ENCODE measurements around the gene MAPK6.
"Not testable (repeated sequence)": the region's sequence is repeated elsewhere in the genome, so short reads cannot be mapped to it uniquely, and the experiment has no call there.

The MAPK6 gene

DNA sequence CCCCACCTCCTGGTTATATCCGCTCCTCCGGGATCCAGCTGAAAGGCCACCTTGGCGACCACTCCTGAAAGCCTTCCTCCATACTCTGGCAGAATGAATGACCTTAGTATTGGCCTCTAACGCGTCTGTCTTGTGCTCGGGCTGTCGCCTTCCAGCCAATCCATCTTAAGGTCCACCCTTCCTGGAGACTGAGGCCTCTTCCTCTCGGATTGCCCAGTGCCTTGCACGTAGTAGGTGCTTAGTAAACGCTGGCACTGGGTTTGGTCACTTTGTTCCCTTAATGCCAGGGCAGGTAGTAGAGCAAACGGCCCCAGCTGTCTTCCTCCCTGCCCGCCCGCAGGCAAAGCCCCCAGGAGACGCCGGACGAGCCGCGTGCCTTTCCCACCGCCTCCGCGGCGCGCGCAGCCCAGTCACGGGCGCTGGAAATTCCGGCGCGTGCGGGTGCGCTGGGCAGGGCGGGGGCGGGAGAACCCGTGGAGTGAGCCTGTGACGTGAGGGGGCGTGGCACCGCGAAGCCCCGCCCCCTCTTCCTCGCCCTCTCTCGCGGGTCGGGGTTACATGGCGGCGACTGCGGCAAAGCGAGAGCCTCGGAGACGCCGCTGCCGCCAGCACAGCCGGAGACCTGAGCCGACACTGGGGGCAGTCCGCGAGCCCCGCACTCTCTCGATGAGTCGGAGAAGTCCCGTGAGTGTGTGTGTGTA is at the start of gene MAPK6:
MAPK6 (plus strand) TSS at position 527 of the 701 bp plus-strand sequence. CDS start 27,242 bp downstream, outside the sequence.
- DNase-seq (ENCODE audit: low read depth in 3 of 3), result peak; percentile 84 to 90 (median 87)

DNA sequence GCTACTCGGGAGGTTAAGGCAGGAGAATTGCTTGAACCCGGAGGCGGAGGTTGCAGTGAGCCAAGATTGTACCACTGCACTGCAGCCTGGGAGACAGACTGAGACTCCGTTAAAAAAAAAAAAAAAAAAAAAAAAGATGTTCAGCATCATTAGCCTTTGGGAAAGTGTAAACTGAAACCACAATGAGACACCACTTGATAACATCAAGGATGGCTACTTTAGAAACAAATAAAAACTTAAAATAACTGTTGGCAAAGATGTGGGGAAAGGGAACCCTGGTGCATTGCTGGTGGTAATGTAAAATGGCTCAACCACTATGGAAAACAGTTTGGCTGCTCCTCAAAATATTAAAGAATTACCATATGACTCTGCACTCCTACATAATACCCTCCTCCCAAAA is 49.3 kb upstream of the MAPK6 start:
- no peak for DNase-seq (ENCODE audit: low read depth in 3 of 3)

DNA sequence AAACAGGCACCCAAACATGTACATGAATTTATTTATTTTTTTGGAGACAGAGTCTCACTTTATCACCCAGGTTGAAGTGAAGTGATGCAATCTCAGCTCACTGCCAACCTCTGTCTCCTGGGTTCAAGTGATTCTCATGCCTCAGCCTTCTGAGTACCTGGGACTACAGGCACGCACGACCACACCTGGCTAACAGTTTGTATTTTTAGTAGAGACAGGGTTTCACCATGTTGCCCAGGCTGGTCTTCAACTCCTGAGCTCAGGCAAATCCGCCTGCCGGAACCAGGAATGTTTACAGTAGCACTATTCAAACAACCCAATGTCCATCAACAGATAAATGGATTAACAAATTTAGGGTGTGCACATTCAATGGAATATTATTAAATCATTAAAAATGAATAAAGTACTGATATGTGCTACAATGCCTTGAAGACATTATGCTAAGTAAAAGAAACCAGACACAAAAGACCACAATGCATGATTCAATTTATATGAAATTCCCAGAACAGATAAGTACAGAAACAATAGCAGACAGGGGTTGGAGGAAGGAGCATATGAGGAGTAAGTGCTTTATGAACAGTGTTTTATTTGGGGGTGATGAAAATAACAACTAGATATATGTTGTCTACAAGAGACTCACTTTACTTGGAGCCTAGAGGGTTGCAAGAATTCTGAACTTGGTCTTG is 48.7 kb upstream of the MAPK6 start:
- DNase-seq (ENCODE audit: low read depth in 3 of 3), result no peak

DNA sequence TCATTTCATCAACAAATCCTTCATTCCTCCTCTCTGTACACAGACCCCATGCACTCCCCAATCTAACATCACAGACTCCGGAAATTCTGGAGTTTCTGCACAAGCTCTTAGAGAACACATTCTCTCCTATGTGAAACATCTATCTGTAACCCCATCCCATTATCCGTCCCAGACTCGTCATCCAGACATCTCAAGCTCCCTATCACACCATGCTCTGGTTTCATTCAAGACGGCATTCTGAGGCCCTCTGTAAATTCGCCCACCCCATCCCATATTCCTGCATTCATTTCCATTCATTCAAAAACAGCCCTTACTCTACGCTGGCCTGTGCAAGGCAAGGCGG is 48.0 kb upstream of the MAPK6 start:
- DNase-seq (ENCODE audit: low read depth in 3 of 3), result no peak

DNA sequence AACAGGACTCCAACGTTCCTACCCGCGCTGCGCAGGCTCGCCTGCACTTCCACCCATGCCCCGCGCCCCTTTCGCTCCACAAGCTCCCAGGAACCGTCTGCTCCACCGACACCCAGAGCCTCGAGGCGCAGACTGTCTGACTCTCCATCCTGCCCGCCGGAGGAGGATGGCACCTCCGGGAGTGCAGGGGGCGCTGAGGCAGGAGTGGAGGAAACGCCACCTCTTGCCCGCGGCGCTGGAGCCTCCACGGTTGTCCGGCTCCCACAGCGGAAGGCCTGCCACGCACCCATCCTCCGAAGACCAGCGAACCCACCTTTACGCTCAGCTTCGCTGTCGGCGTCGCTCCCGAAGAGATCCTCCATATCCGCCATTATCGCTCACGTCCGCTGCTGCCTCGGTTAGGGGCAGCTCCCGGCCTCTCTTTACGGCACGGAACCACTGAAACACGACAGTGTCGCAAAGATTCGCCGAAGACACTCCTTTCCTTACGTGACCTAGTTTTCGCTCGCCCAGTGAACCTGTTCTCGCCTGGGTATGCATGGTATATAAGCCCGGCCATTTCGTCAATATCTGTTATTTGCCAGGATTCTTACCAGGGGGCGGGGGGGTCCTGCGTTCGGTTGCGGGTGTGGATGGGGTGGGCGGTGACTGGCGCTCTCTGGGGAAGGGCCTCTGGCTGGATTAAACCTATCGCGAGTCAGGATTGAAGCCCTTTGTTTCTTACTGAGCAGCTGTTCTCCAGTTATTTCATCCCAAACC is 47.5 kb upstream of the MAPK6 start, which contains the start of gene LEO1:
LEO1 (minus strand) TSS at position 404 of the 759 bp plus-strand sequence; CDS start at position 371, 33 bp downstream.
- DNase-seq (ENCODE audit: low read depth in 3 of 3), result peak; percentile 79 to 85 (median 84)

DNA sequence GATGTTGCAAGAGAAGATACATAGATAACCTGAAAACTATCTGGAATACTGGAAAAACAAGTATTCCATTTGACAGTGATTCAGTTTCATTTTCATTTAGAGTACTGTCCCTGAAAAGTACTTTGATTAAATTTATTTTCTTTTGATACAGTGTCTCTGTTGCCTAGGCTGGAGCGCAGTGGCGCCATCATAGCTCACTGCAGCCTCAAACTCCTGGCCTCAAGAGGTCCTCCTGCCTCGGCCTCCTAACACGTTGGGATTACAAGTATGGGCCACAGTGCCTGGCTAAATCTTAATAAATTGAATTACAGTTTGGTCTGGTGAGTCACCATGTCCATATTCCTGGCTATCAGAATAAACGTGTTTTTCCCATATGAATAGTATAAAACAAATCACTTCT is 45.8 kb upstream of the MAPK6 start:
- no peak for DNase-seq (ENCODE audit: low read depth in 3 of 3)

DNA sequence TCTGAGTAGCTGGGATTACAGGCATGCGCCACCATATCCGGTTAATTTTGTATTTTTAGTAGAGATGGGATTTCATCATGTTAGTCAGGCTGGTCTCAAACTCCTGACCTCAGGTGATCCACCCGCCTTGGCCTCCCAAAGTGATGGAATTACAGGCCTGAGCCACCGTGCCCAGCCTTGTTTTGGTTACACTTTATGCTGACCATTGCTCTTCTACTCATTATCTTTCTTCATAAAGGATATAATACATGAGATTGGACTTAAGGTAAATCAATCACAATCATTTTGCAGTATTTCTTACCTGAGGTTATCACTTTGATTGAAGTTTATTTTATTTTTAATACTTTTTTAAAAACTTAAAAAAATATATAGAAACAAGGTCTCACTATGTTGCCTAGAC is 45.2 kb upstream of the MAPK6 start:
- no peak for DNase-seq (ENCODE audit: low read depth in 3 of 3)

DNA sequence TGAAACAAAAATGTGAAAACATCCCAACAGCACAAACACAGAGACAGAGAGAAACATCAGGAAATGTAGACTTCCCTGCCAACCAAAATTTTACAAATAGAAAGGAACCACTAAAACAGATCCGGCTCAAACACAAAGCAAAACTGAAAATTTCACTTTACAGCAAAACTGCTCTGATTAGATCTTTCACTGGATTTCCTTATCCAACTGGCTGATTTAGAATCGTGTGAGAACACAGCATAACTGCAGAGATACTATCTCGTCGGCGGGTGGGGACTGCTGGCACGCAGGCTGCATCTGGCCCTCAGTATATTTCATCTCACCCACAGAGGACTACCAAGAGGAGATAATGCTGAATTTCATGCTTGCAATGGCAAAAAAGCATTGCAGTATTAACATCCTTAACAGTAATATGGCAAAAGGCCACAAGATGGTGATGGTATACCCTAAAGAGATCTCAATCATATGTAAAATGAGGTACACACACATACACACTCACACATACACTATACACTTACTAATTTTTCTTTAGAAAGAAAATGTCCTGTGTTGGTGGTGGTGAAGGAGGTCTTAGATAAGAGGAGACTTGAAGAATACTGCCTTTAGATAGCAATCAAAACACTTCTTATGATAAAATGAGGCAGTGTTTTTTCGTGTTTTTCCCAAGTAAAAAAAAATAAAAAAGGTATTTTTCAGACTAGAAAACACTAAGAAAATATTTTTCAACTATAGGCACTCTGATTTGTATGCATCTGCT is 36.8 kb upstream of the MAPK6 start:
- DNase-seq (ENCODE audit: low read depth in 3 of 3), result peak; percentile 17 to 61 (median 27)

DNA sequence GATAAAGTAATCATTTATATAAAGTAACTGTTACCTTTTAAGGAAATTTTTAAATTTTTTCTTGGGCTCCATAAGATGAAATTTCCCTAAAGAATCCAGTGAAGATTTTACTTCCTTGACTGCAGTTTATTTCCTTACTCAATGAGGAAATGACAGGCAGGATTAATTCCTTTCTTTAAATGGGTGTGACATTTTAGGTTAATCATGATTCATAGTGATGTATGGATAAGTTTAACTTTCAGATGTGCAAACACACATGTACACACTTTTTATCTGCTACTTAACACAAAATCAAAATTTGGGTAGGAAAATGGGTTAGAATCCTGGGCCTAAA is 36.3 kb upstream of the MAPK6 start:
- DNase-seq (ENCODE audit: low read depth in 3 of 3), result no peak

DNA sequence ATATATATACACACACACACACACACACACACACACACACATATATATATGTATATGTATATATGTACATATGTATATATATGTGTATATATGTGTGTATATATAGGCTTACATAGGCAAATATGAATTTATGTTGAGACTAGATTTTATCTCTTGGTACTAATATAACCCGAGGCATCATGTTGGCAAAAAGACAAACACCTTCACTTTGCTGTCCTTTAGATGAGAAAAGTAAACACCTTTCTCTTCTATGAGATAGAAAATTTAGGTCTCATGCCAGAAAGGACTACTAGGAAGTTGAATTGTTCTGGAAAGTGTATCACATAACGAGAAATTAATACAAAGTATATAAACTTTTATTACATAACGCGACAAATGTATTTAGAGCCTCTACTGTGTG is 27.9 kb upstream of the MAPK6 start:
- no peak for DNase-seq (ENCODE audit: low read depth in 3 of 3)

DNA sequence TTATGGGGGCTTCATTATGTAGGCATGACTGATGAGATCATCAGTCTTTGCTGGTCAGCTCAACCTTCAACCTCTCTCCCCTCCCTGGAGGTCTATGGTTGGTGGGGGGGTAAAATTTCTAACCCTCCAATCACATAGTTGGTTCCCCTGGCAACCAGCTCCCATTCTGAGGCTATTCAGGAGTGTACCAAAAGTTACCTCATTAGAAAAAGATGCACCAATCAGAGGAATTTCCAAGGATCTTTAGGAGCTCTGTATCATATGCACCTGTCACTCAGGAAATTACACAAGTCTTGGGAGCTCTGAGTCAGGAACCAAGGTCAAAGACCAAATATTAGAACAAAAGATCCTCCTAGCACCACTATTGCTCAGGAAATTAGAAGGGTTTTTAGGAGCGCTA is 26.1 kb upstream of the MAPK6 start:
- DNase-seq (ENCODE audit: low read depth in 3 of 3), result no peak

DNA sequence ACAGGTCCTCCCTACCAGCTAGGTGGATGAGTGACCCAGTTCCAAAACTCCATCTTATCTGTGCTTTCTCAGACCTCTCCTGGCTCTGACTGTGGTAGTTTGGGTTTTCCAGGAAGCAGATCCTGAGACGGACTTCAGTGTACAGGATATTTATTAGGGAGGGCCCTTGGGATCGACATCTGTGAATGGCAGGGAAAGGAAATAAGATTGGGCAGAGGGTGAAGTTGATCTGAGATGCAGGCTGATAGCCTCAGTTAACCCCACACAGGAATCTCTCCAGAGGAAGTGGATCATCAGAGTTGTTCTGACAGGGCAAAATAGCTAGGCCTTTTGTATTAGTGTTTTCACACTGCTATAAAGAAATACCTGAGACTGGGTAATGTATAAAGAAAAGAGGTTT is 16.7 kb upstream of the MAPK6 start:
- DNase-seq (ENCODE audit: low read depth in 3 of 3), result no peak

DNA sequence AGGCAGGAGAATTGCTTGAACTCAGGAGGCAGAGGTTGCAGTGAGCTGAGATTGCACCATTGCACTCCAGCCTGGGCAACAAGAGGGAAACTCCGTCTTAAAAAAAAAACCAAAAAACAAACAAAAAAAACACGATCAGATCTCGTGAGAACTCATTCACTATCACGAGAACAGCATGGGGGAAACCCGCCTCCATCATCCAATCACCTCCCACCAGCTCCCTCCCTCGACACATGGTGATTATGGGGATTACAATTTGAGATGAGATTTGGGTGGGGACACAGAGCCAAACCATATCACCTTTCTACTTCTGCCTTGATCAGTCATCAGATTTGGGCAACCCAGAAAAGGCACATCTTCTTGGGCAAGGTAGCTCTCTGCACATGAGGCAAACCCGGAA is 15.9 kb upstream of the MAPK6 start:
- DNase-seq (ENCODE audit: low read depth in 3 of 3), result not testable (repeated sequence)

DNA sequence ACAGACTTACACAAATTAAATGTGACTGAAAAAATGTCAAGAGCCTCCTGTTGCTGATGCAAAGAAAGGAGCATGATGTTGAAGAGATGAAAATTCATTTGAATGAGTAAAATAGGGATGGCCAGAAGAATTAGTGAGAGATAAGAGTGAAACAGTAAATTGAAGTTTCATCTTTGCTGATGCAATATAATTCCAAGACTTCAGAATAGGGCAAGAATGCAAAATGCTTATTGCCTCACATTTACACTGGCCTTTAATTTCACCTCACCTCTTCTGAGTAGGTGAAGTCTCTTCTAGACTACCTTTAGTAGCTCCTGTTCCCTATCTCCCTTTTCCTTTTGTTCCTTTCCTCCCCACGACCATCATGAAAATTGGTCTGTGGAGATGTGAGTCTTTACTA is 15.3 kb upstream of the MAPK6 start:
- DNase-seq (ENCODE audit: low read depth in 3 of 3), result no peak

DNA sequence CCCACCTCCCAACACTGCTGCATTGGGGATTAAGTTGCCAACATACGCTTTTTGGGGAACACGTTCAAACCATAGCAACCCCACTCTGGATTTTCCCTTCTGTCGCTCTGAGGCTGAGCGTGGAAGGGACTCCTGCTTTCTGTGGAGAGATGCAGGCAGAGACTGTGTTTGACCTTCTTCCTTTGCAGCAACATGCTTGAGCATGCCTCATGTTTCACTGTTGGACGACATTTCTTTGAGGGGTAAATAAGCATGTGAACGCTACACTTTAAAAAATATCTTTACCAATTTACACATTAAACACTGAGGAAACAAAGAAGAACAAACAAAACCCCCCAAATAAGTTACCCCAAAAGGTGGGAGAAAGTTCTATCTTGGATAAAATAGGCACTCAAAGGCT is 14.2 kb upstream of the MAPK6 start:
- no peak for DNase-seq (ENCODE audit: low read depth in 3 of 3)

DNA sequence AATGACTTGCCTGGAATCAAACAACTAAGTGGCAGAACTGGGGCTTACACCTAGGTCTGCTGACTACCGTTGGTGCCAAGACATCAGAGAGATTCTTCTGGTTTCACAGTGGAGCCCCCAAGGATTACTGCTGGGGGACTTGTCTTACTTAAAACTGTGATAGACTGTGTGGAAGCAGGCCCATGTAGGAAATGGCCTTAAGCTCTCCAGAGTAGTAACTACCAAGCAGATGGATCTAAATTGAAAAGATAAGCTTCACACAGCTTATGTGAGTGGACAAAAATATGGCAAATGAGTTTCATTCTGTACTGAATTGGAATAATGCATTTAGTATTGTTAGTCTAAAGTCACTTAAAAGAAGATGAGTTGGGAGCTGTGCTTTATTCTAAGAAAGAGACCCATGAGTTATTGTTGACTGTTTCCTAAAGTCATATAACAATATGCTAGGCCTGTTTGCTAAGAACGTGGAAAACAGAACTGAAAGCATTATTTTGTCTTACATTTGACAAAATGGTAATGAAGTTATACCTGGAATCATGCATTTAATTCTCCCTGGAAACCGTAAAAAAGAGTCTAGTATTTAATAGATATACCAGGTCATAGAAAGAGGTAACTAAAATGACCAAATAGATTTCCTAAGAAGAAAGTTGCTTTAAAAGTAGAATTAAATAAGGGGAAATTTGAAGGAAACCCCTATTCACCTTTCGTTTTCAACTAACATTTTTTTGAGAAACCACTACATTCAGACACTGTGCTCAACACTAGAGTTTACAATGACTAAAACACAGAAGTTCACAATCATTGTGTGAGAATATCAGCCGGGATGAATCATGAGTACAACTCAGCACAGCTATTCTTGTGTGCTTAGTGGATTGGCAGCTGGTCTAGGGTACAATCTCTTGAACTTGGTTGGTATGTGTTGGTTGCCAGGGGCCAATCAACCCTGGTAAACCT is 13.0 kb upstream of the MAPK6 start:
- peak in 1 of 3 donors; percentile 15 for DNase-seq (ENCODE audit: low read depth in 3 of 3)

DNA sequence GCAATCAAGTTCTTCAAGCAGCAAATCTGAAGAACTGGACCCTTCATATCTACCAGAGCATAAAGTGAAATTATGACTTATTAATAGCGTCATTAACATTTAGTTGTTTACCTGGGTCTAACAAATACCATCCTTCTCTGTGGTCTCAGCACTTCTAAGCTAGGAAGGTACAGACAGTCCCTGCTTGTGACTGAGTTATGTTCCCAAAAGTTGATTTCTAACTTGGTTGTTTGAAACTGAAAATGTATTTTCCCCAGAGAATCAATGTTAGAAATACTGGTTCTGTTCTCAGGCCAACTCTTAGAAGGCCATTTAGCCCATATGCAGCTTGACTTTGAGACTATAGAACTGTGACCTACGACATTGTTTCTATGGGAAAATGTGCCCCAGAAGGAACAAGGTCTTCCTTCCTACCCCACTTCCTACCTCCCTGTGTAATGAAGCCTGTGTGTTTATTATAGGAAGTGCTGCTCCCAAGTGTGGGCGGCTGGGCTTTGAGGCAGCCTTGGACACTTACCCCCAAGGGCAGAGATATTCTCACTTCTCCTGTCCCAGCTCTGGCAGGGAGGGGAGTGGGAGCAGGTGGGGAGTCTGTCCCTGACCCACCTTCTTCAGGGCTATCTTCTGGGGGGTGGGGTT is 12.2 kb upstream of the MAPK6 start:
- no peak for DNase-seq (ENCODE audit: low read depth in 3 of 3)

DNA sequence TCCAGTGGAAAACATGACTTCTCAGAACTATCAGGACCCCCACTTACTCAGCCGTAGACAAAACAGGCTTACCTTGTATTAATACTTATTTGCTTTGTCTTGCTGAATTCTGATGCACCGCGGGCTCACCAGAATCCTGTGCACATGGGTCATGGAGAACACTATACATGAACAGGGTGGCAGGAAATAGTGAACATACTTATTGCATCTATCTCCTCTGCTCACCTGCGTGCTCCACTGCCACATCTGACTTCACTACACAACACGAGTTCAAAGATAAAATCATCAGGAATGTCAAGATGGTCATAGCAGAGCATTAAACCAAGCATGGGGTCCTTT is 10.7 kb upstream of the MAPK6 start:
- DNase-seq (ENCODE audit: low read depth in 3 of 3), result no peak

DNA sequence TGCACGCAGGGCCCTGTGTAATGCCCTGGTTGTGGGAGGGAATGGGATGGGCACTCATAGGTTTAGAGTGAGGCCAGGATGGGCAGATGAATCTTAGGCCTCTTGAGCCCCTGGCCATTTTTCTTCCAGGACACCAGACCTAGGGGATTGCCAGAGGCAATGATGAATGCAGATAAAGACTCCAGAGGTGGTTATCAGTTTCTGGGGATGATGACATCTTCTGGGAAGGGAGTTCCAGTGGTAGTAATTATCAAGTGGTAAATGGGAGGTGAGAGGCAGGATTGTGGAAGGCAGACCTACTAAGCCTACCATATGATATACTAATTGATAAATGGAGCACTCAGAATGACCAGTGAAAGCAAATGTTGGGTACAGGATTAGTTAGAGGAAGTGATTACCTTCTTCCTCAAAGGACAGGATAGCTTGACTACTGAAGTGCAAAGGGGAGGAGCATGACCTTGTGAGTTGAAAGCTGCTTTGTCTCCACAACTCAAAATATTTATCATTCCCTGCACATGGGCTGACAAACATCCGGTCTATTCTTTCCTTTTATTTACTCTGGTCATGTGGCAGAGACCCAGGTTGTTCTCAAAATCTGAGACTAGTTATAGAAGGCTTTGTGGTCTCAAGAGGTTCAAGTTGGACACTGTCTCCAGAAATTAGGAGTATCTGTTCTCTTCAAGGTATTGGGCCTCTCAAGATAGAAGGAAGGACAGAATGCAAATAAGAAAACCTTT is 10.2 kb upstream of the MAPK6 start:
- DNase-seq (ENCODE audit: low read depth in 3 of 3), result no peak

All from stimulated activated CD4-positive, alpha-beta T cell treated with anti-CD3 and anti-CD28 coated beads, TNF-alpha, amount 100 ng/mL, for 48 hours (primary cell).